Measurements from ENCODE around the gene GFER.

Gene GFER

GRCh38 chr16:2004795-2005517 is 21.0 kb downstream of the GFER start:
- Histone ChIP-seq H3K4me3 (ENCODE audit: low read depth, low read length) (no peak overlapping the region), H3K36me3 (ENCODE audit: control insufficient read depth in 2 of 2, insufficient read depth in 1 of 2, low read length in 2 of 2) (peaks cover 0 to 65% of the 10 kb centered on the region in 2 experiments; a peak in 2 of 3 replicates), H3K27ac (ENCODE audit: extremely low read depth, low read depth, low read length) (peak overlapping the region; percentile 61; the same call in 1 of the 2 replicates), H3K9me3 (ENCODE audit: control insufficient read depth, insufficient read depth, low read depth, low read length) (no peaks in the 10 kb centered on the region), H3K4me1 (ENCODE audit: control insufficient read depth, insufficient read depth, low read length) (peaks cover 27% of the 10 kb centered on the region)
- CTCF ChIA-PET, result interaction anchor here (0.5 to 3.3 kb wide), 13 partner anchors 10 to 1260 kb away, joined by 3 to 39 read pairs (median 6); partner anchors contain the start of genes GFER and PGP
- POLR2A ChIA-PET, result interaction anchor here (1.0 to 2.1 kb wide), 6 partner anchors 11 to 150 kb away, joined by 3 to 19 read pairs (median 5); partner anchors contain the start of genes NTHL1, RPS2, TRAF7 and TSC2
- TF ChIP-seq ZBTB8A (tag by site-specific recombination; IDR thresholded peaks at IDR 0.05), result 0 out of 2 replicates have a peak, but pooled peaks have one; percentile 15
- TF ChIP-seq ZNF571 (tag by site-specific recombination; IDR thresholded peaks at IDR 0.05), result no peak
- peak; percentile 88 for TF ChIP-seq ZFHX2 (tag by site-specific recombination; conservative IDR thresholded peaks at IDR 0.05)
- no peak for TF ChIP-seq ZNF768 (tag by site-specific recombination; IDR thresholded peaks at IDR 0.05)
- TF ChIP-seq KLF9 (tag by site-specific recombination; IDR thresholded peaks at IDR 0.05; ENCODE audit: low read depth), result no peak
- no peak for TF ChIP-seq ZNF404 (tag by site-specific recombination; IDR thresholded peaks at IDR 0.05)
- TF ChIP-seq EGR2 (tag by site-specific recombination; IDR thresholded peaks at IDR 0.05; ENCODE audit: low read depth), result peak; percentile 91
- TF ChIP-seq KLF1 (tag by site-specific recombination; IDR thresholded peaks at IDR 0.05), result peak; percentile 65
- peak; percentile 65 for TF ChIP-seq KLF17 (tag by site-specific recombination; IDR thresholded peaks at IDR 0.05)
- TF ChIP-seq ZNF449 (tag by site-specific recombination; IDR thresholded peaks at IDR 0.05), result no peak
- TF ChIP-seq ZNF791 (tag by site-specific recombination; IDR thresholded peaks at IDR 0.05), result no peak
- TF ChIP-seq ZSCAN5A (tag by site-specific recombination; IDR thresholded peaks at IDR 0.05), result no peak
- peak; percentile 35; the same call in 1 of the 2 replicates for TF ChIP-seq IKZF3 (tag by site-specific recombination; IDR thresholded peaks at IDR 0.05)

- no peaks in the 10 kb centered on the region for H3K9me3 ChIP-seq (ENCODE audit: control insufficient read depth, insufficient read depth, low read depth, low read length)
- CTCF ChIA-PET, result interaction anchor here (0.5 to 2.8 kb wide), 4 partner anchors 19 to 1261 kb away, joined by 3 to 28 read pairs (median 4); partner anchors contain the start of gene GFER
- H3K36me3 ChIP-seq (ENCODE audit: control insufficient read depth in 2 of 2, insufficient read depth in 1 of 2, low read length in 2 of 2), result peaks cover 0 to 58% of the 10 kb centered on the region in 2 experiments; a peak in 2 of 3 replicates
- H3K4me1 ChIP-seq (ENCODE audit: control insufficient read depth, insufficient read depth, low read length), result peaks cover 28% of the 10 kb centered on the region
- H3K27ac ChIP-seq (ENCODE audit: extremely low read depth, low read depth, low read length), result peak overlapping the region; percentile 34; the same call in 1 of the 2 replicates
- POLR2A ChIA-PET, result interaction anchor here (1.1 to 2.1 kb wide), 3 partner anchors 12 to 149 kb away, joined by 3 to 19 read pairs (median 7); partner anchors contain the start of gene TRAF7
- H3K4me3 ChIP-seq (ENCODE audit: low read depth, low read length), result no peak overlapping the region
- TF ChIP-seq ZNF394 (tag by site-specific recombination; IDR thresholded peaks at IDR 0.05; ENCODE audit: borderline replicate concordance), result peak; percentile 93
- TF ChIP-seq KLF17 (tag by site-specific recombination; IDR thresholded peaks at IDR 0.05), result 0 out of 2 replicates have a peak, but pooled peaks have one; percentile 16
- TF ChIP-seq KLF1 (tag by site-specific recombination; IDR thresholded peaks at IDR 0.05), result 0 out of 2 replicates have a peak, but pooled peaks have one; percentile 12
- TF ChIP-seq ZNF423 (tag by site-specific recombination; IDR thresholded peaks at IDR 0.05), result no peak
- peak; percentile 57 for TF ChIP-seq ZFHX2 (tag by site-specific recombination; conservative IDR thresholded peaks at IDR 0.05)
- TF ChIP-seq OVOL3 (tag by site-specific recombination; IDR thresholded peaks at IDR 0.05), result no peak
- no peak for TF ChIP-seq YY1 (tag by site-specific recombination; IDR thresholded peaks at IDR 0.05)
- TF ChIP-seq ZNF670 (tag by site-specific recombination; IDR thresholded peaks at IDR 0.05; ENCODE audit: low read depth), result no peak
- TF ChIP-seq HIC1 (tag by site-specific recombination; IDR thresholded peaks at IDR 0.05), result peak; percentile 57; the same call in 1 of the 2 replicates
- no peak for TF ChIP-seq ZNF148 (tag by site-specific recombination; IDR thresholded peaks at IDR 0.05; ENCODE audit: borderline replicate concordance)
- TF ChIP-seq ZNF433 (tag by site-specific recombination; IDR thresholded peaks at IDR 0.05; ENCODE audit: low read depth), result no peak
- peak; percentile 17; the same call in 1 of the 2 replicates for TF ChIP-seq ZXDB (tag by site-specific recombination; IDR thresholded peaks at IDR 0.05)
- 0 out of 2 replicates have a peak, but pooled peaks have one; percentile 25 for TF ChIP-seq EGR2 (tag by site-specific recombination; IDR thresholded peaks at IDR 0.05; ENCODE audit: low read depth)
Observed at GRCh38 chr16:2005646-2006045, 21.7 kb downstream of the GFER start.
